ENCODE results near the gene POU2AF2.
"Not testable (repeated sequence)": the region's sequence is repeated elsewhere in the genome, so short reads cannot be mapped to it uniquely, and the experiment has no call there.

Gene POU2AF2

GRCh38 chr11:111209543-111210355, 35.8 kb upstream of the POU2AF2 start:
- no peak for TF ChIP-seq CTCF (IDR thresholded peaks at IDR 0.05)
- no peaks in the 10 kb centered on the region for H3K4me1 Mint-ChIP-seq
- DNase-seq: no peak
- no peaks in the 10 kb centered on the region for H3K27me3 Mint-ChIP-seq (ENCODE audit: low read depth, poor library complexity)
- peaks cover 7% of the 10 kb centered on the region for H3K9me3 Mint-ChIP-seq
- H3K27ac Mint-ChIP-seq: no peak overlapping the region
- H3K36me3 Mint-ChIP-seq (ENCODE audit: low read depth): no peaks in the 10 kb centered on the region
- H3K4me3 Mint-ChIP-seq: no peak overlapping the region

GRCh38 chr11:111213256-111213655, 32.3 kb upstream of the POU2AF2 start:
- Mint-ChIP-seq H3K9me3 (peaks cover 33% of the 10 kb centered on the region), H3K4me1 (no peaks in the 10 kb centered on the region), H3K27me3 (ENCODE audit: low read depth, poor library complexity) (no peaks in the 10 kb centered on the region), H3K36me3 (ENCODE audit: low read depth) (no peaks in the 10 kb centered on the region), H3K27ac (no peak overlapping the region), H3K4me3 (no peak overlapping the region)
- TF ChIP-seq CTCF (IDR thresholded peaks at IDR 0.05): no peak
- no peak for DNase-seq

- Mint-ChIP-seq H3K9me3 (peaks cover 47% of the 10 kb centered on the region), H3K36me3 (ENCODE audit: low read depth) (peaks cover 7% of the 10 kb centered on the region), H3K27ac (no peak overlapping the region), H3K4me1 (no peaks in the 10 kb centered on the region), H3K4me3 (no peak overlapping the region), H3K27me3 (ENCODE audit: low read depth, poor library complexity) (peaks cover 9% of the 10 kb centered on the region)
- TF ChIP-seq CTCF (IDR thresholded peaks at IDR 0.05): no peak
- DNase-seq: no peak
These were observed 24.8 kb upstream of the POU2AF2 start for GRCh38 chr11:111220721-111221120.

- H3K9me3 Mint-ChIP-seq: peaks cover 50% of the 10 kb centered on the region
- H3K4me1 Mint-ChIP-seq: no peaks in the 10 kb centered on the region
- H3K27ac Mint-ChIP-seq: no peak overlapping the region
- peaks cover 9% of the 10 kb centered on the region for H3K27me3 Mint-ChIP-seq (ENCODE audit: low read depth, poor library complexity)
- no peak for TF ChIP-seq CTCF (IDR thresholded peaks at IDR 0.05)
- no peak for DNase-seq
- H3K36me3 Mint-ChIP-seq (ENCODE audit: low read depth): peaks cover 7% of the 10 kb centered on the region
- H3K4me3 Mint-ChIP-seq: no peak overlapping the region
These were observed 24.3 kb upstream of the POU2AF2 start for GRCh38 chr11:111221208-111221607.

GRCh38 chr11:111221936-111222335, 23.6 kb upstream of the POU2AF2 start:
- not testable (repeated sequence) for H3K4me3 Mint-ChIP-seq; H3K27me3 Mint-ChIP-seq (ENCODE audit: low read depth, poor library complexity); DNase-seq; H3K27ac Mint-ChIP-seq; H3K4me1 Mint-ChIP-seq; H3K36me3 Mint-ChIP-seq (ENCODE audit: low read depth)
- peaks cover 48% of the 10 kb centered on the region for H3K9me3 Mint-ChIP-seq

GRCh38 chr11:111222821-111223455, 22.6 kb upstream of the POU2AF2 start:
- H3K4me1 Mint-ChIP-seq; DNase-seq; H3K27me3 Mint-ChIP-seq (ENCODE audit: low read depth, poor library complexity); H3K4me3 Mint-ChIP-seq; H3K27ac Mint-ChIP-seq; H3K36me3 Mint-ChIP-seq (ENCODE audit: low read depth): not testable (repeated sequence)
- H3K9me3 Mint-ChIP-seq: peaks cover 41% of the 10 kb centered on the region

GRCh38 chr11:111225881-111226280, 19.6 kb upstream of the POU2AF2 start:
- no peak overlapping the region for H3K27ac Mint-ChIP-seq
- peaks cover 7% of the 10 kb centered on the region for H3K36me3 Mint-ChIP-seq (ENCODE audit: low read depth)
- H3K27me3 Mint-ChIP-seq (ENCODE audit: low read depth, poor library complexity): peaks cover under 1% of the 10 kb centered on the region
- peaks cover 34% of the 10 kb centered on the region for H3K9me3 Mint-ChIP-seq
- TF ChIP-seq CTCF (IDR thresholded peaks at IDR 0.05): no peak
- H3K4me3 Mint-ChIP-seq: no peak overlapping the region
- no peak for DNase-seq
- no peaks in the 10 kb centered on the region for H3K4me1 Mint-ChIP-seq

Data from nephron progenitor cell (in vitro differentiated cells).